Measurements from ENCODE around the gene FRMD4A. TPM values are rescaled to one million over a fixed set of nuclear protein-coding genes. Genes with fewer than 3 reads are reported as not detected.
A peak's percentile ranks its signal among the peaks of the same experiment; 100 is the strongest.

The FRMD4A gene
- polyA plus RNA-seq, 1 of the 3 experiments (the other 2 are of a cell fraction): 37.7 TPM

GRCh38 chr10:14299556-14299955, 31.2 kb downstream of the FRMD4A start:
- Histone ChIP-seq H3F3A (replicated peaks; ENCODE audit: insufficient read depth) (no peaks in the 10 kb centered on the region), H3K79me2 (ENCODE audit: insufficient read depth) (no peaks in the 10 kb centered on the region), H4K20me1 (ENCODE audit: insufficient read depth) (no peaks in the 10 kb centered on the region), H3K27me3 (ENCODE audit: insufficient read depth) (no peaks in the 10 kb centered on the region), H2AFZ (ENCODE audit: low read depth) (no peak overlapping the region), H3K4me3 (ENCODE audit: low read depth in 2 of 2, low read length in 1 of 2) (no peak overlapping the region), H3K9me2 (no peaks in the 10 kb centered on the region), H3K4me2 (no peak overlapping the region), H3K4me1 (ENCODE audit: control insufficient read depth in 1 of 2, insufficient read depth in 2 of 2, low read depth in 1 of 2, low read length in 1 of 2) (peaks cover 0 to 2% of the 10 kb centered on the region in 2 experiments; a peak in 1 of 4 replicates), H3K27ac (ENCODE audit: low read depth in 2 of 2, low read length in 1 of 2) (no peak overlapping the region), H3K36me3 (replicated peaks in 1 of 2; ENCODE audit: control insufficient read depth in 1 of 2, insufficient read depth in 2 of 2, low read length in 1 of 2) (no peaks in the 10 kb centered on the region), H3K9ac (no peak overlapping the region), H3K9me3 (no peaks in the 10 kb centered on the region)
- POLR2A ChIA-PET: no interaction called here
- WGBS (ENCODE audit: low lambda C conversion rate): 40% methylated on average over 3 of the region's 3 CpGs
- DNase-seq: no peak
- TF ChIP-seq NRF1 (IDR thresholded peaks at IDR 0.05; ENCODE audit: low read depth, low read length): no peak
- no peak for TF ChIP-seq POLR2AphosphoS5 (IDR thresholded peaks at IDR 0.05; ENCODE audit: low read depth, low read length)
- TF ChIP-seq FOXM1 (IDR thresholded peaks at IDR 0.05; ENCODE audit: low read depth): no peak
- TF ChIP-seq, protein P1, sequence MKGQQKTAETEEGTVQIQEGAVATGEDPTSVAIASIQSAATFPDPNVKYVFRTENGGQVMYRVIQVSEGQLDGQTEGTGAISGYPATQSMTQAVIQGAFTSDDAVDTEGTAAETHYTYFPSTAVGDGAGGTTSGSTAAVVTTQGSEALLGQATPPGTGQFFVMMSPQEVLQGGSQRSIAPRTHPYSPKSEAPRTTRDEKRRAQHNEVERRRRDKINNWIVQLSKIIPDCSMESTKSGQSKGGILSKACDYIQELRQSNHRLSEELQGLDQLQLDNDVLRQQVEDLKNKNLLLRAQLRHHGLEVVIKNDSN (IDR thresholded peaks at IDR 0.05; ENCODE audit: borderline replicate concordance, low read depth): no peak
- TF ChIP-seq YY1 (IDR thresholded peaks at IDR 0.05; ENCODE audit: low read depth): no peak
- TF ChIP-seq PBX3 (IDR thresholded peaks at IDR 0.05): no peak
- CTCF ChIA-PET: no interaction called here

GRCh38 chr10:14296065-14296709, 34.5 kb downstream of the FRMD4A start:
- Histone ChIP-seq H3K4me3 (ENCODE audit: low read depth in 2 of 2, low read length in 1 of 2) (no peak overlapping the region), H3K36me3 (replicated peaks in 1 of 2; ENCODE audit: control insufficient read depth in 1 of 2, insufficient read depth in 2 of 2, low read length in 1 of 2) (no peaks in the 10 kb centered on the region), H3K4me1 (ENCODE audit: control insufficient read depth in 1 of 2, insufficient read depth in 2 of 2, low read depth in 1 of 2, low read length in 1 of 2) (peaks cover 0 to 2% of the 10 kb centered on the region in 2 experiments; a peak in 1 of 4 replicates), H3K4me2 (no peak overlapping the region), H3K9me2 (no peaks in the 10 kb centered on the region), H3K9ac (no peak overlapping the region), H2AFZ (ENCODE audit: low read depth) (no peak overlapping the region), H3K27me3 (ENCODE audit: insufficient read depth) (no peaks in the 10 kb centered on the region), H3F3A (replicated peaks; ENCODE audit: insufficient read depth) (no peaks in the 10 kb centered on the region), H3K27ac (ENCODE audit: low read depth in 2 of 2, low read length in 1 of 2) (no peak overlapping the region), H3K79me2 (ENCODE audit: insufficient read depth) (no peaks in the 10 kb centered on the region), H4K20me1 (ENCODE audit: insufficient read depth) (no peaks in the 10 kb centered on the region), H3K9me3 (no peaks in the 10 kb centered on the region; the same call in 1 of the 2 replicates)
- CTCF ChIA-PET: interaction anchor here (0.8 to 1.3 kb wide), 5 partner anchors 10 to 99 kb away, joined by 3 read pairs; no protein-coding TSS in a partner anchor
- peak; percentile 12 for DNase-seq
- 47% methylated on average over 9 of the region's 9 CpGs for WGBS (ENCODE audit: low lambda C conversion rate)
- POLR2A ChIA-PET: no interaction called here
- TF ChIP-seq CTCF (IDR thresholded peaks at IDR 0.05) (no peak), RAD21 (IDR thresholded peaks at IDR 0.05; ENCODE audit: low read length) (no peak), TCF12 (IDR thresholded peaks at IDR 0.05) (no peak), FOSL2 (IDR thresholded peaks at IDR 0.05; ENCODE audit: borderline replicate concordance, low read depth) (no peak), JUND (IDR thresholded peaks at IDR 0.05) (no peak), TEAD4 (IDR thresholded peaks at IDR 0.05; ENCODE audit: borderline replicate concordance, insufficient read depth) (no peak), TAF1 (IDR thresholded peaks at IDR 0.05; ENCODE audit: borderline replicate concordance, low read depth, low read length) (no peak), GATA2 (CRISPR knock-in tag; IDR thresholded peaks at IDR 0.05) (no peak), ELF1 (IDR thresholded peaks at IDR 0.05) (no peak), FOXM1 (IDR thresholded peaks at IDR 0.05; ENCODE audit: low read depth) (no peak), RCOR1 (IDR thresholded peaks at IDR 0.05; ENCODE audit: low read length) (no peak)
- TF ChIP-seq, protein P2, sequence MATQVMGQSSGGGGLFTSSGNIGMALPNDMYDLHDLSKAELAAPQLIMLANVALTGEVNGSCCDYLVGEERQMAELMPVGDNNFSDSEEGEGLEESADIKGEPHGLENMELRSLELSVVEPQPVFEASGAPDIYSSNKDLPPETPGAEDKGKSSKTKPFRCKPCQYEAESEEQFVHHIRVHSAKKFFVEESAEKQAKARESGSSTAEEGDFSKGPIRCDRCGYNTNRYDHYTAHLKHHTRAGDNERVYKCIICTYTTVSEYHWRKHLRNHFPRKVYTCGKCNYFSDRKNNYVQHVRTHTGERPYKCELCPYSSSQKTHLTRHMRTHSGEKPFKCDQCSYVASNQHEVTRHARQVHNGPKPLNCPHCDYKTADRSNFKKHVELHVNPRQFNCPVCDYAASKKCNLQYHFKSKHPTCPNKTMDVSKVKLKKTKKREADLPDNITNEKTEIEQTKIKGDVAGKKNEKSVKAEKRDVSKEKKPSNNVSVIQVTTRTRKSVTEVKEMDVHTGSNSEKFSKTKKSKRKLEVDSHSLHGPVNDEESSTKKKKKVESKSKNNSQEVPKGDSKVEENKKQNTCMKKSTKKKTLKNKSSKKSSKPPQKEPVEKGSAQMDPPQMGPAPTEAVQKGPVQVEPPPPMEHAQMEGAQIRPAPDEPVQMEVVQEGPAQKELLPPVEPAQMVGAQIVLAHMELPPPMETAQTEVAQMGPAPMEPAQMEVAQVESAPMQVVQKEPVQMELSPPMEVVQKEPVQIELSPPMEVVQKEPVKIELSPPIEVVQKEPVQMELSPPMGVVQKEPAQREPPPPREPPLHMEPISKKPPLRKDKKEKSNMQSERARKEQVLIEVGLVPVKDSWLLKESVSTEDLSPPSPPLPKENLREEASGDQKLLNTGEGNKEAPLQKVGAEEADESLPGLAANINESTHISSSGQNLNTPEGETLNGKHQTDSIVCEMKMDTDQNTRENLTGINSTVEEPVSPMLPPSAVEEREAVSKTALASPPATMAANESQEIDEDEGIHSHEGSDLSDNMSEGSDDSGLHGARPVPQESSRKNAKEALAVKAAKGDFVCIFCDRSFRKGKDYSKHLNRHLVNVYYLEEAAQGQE (IDR thresholded peaks at IDR 0.05; ENCODE audit: low read depth, low read length): no peak
- TF ChIP-seq, protein P1 (IDR thresholded peaks at IDR 0.05; ENCODE audit: borderline replicate concordance, low read depth): no peak
